H1 (cell line): ENCODE results near the gene ANAPC2. TPM values are rescaled to one million over a fixed set of nuclear protein-coding genes. Genes with fewer than 3 reads are reported as not detected.

ENCODE experiments used
- CTCF ChIA-PET: fragments of 300-600 bp; sonication (Branson Sonifier 250); formaldehyde crosslinking; loops from one replicate; lab custom pipeline; 2021; ENCODE audit not compliant: partially characterized antibody; lab: Charles Lee
- POLR2A ChIA-PET: fragments of 300-600 bp; sonication (Branson Sonifier 250); formaldehyde crosslinking; loops from one replicate; lab custom pipeline; 2021; ENCODE audit warnings: inconsistent platforms; ENCODE audit not compliant: partially characterized antibody; lab: Charles Lee
- DNase-seq, 2 experiments: peaks; one replicate each; pipeline versions ENCODE4 v3.0.0 to v3.0.0-alpha.2; 2010 to 2022; ENCODE audit warnings: low spot score in 2 of 2, low read depth in 1 of 2, mixed read lengths in 1 of 2
- FAIRE-seq: peaks from 2 replicates; lab custom pipeline; 2011; peaks lifted over from hg19 to GRCh38; lab: Jason Lieb, UNC
- H2AFZ ChIP-seq: 2 replicates; pipeline ENCODE4 v1.8.1; 2012; ENCODE audit warnings: low read length, inconsistent platforms
- H2AK5ac ChIP-seq: 2 replicates; pipeline ENCODE4 v1.6.1; 2013; ENCODE audit warnings: low read depth, low read length
- H2BK120ac ChIP-seq: replicated peaks from 2 replicates; pipeline ENCODE3; 2013; ENCODE audit warnings: low read depth, low read length, inconsistent platforms
- H2BK12ac ChIP-seq: 2 replicates; pipeline ENCODE4 v1.6.1; 2013; ENCODE audit warnings: low read depth, low read length
- H2BK15ac ChIP-seq: 2 replicates; pipeline ENCODE4 v1.6.1; 2013; ENCODE audit warnings: low read length
- H2BK20ac ChIP-seq: 2 replicates; pipeline ENCODE4 v1.6.1; 2013; ENCODE audit warnings: low read length
- H2BK5ac ChIP-seq: 2 replicates; pipeline ENCODE4 v1.6.1; 2013; ENCODE audit warnings: low read depth, low read length
- H3K14ac ChIP-seq: 2 replicates; pipeline ENCODE4 v1.6.1; 2013; ENCODE audit warnings: inconsistent platforms; ENCODE audit not compliant: insufficient read length
- H3K18ac ChIP-seq: 2 replicates; pipeline ENCODE4 v1.6.1; 2013; ENCODE audit warnings: low read length; ENCODE audit errors: extremely low read depth
- H3K23ac ChIP-seq: 2 replicates; pipeline ENCODE4 v1.6.1; 2013; ENCODE audit warnings: inconsistent platforms; ENCODE audit not compliant: insufficient read length
- H3K23me2 ChIP-seq: 2 replicates; pipeline ENCODE4 v1.6.1; 2013; ENCODE audit warnings: low read depth, low read length
- H3K27ac ChIP-seq: 2 replicates; pipeline ENCODE4 v1.6.1; 2011; ENCODE audit warnings: low read depth, low read length, inconsistent platforms
- H3K27me3 ChIP-seq, 4 experiments: replicated peaks in 1 of 4; 1 replicate in 1 of 4; 2 replicates in 3 of 4; pipeline versions ENCODE4 v1.6.1 to v1.8.1; 2011 to 2013; ENCODE audit warnings: low read length in 3 of 4, mild to moderate bottlenecking in 3 of 4, inconsistent platforms in 2 of 4, mixed read lengths in 2 of 4, moderate library complexity in 1 of 4; ENCODE audit not compliant: control insufficient read depth in 3 of 4, insufficient read depth in 3 of 4; ENCODE audit errors: extremely low read depth in 1 of 4
- H3K36me3 ChIP-seq, 4 experiments: 2 replicates each; pipeline versions ENCODE4 v1.6.1 to v1.8.1; 2011 to 2013; ENCODE audit warnings: mild to moderate bottlenecking in 4 of 4, low read length in 3 of 4, moderate library complexity in 2 of 4, control low read depth in 1 of 4, inconsistent platforms in 1 of 4; ENCODE audit not compliant: insufficient read depth in 4 of 4, control insufficient read depth in 2 of 4
- H3K4ac ChIP-seq: replicated peaks from 2 replicates; pipeline ENCODE3; 2013; ENCODE audit warnings: low read length, low read depth, mixed read lengths, inconsistent platforms; ENCODE audit not compliant: insufficient read length
- H3K4me1 ChIP-seq, 4 experiments: replicated peaks in 1 of 4; 1 replicate in 1 of 4; 2 replicates in 3 of 4; pipeline versions ENCODE4 v1.6.1 to v1.8.1; 2011 to 2013; ENCODE audit warnings: low read length in 3 of 4, inconsistent platforms in 2 of 4, mixed read lengths in 1 of 4; ENCODE audit not compliant: insufficient read depth in 4 of 4, control insufficient read depth in 3 of 4
- H3K4me2 ChIP-seq, 2 experiments: 2 replicates each; pipeline versions ENCODE4 v1.6.1 to v1.8.1; 2011 to 2013; ENCODE audit warnings: low read depth in 2 of 2, low read length in 2 of 2, control low read depth in 1 of 2, inconsistent platforms in 1 of 2, mild to moderate bottlenecking in 1 of 2; ENCODE audit not compliant: insufficient read depth in 1 of 2
- H3K4me3 ChIP-seq, 4 experiments: fragments of 200-600, 300-600 bp in 1 of 4; sonication (generic), shearing (Covaris generic), sonication (Bioruptor Twin) in 1 of 4; 2 replicates each; pipeline versions ENCODE4 v1.5.1 to v1.8.1; 2011 to 2016; ENCODE audit warnings: low read length in 4 of 4, low read depth in 3 of 4, control low read depth in 2 of 4, inconsistent platforms in 2 of 4, mild to moderate bottlenecking in 2 of 4, mixed read lengths in 1 of 4, moderate library complexity in 1 of 4; ENCODE audit not compliant: insufficient read depth in 2 of 4; ENCODE audit errors: extremely low read depth in 1 of 4
- H3K56ac ChIP-seq: replicated peaks from 2 replicates; pipeline ENCODE3; 2013; ENCODE audit warnings: low read depth, mild to moderate bottlenecking, mixed read lengths, low read length, inconsistent platforms; ENCODE audit not compliant: insufficient read length
- H3K79me1 ChIP-seq: 2 replicates; pipeline ENCODE4 v1.6.1; 2013; ENCODE audit warnings: low read depth, low read length, control low read depth
- H3K79me2 ChIP-seq, 2 experiments: 2 replicates each; pipeline versions ENCODE4 v1.6.1 to v1.8.1; 2012 to 2013; ENCODE audit warnings: low read length in 2 of 2, mild to moderate bottlenecking in 2 of 2, inconsistent platforms in 1 of 2; ENCODE audit not compliant: insufficient read depth in 2 of 2, control insufficient read depth in 1 of 2
- H3K9ac ChIP-seq, 4 experiments: replicated peaks in 1 of 4; 1 replicate in 1 of 4; 2 replicates in 3 of 4; pipeline versions ENCODE4 v1.6.1 to v1.8.1; 2011 to 2013; ENCODE audit warnings: low read depth in 3 of 4, low read length in 3 of 4, control low read depth in 2 of 4, mild to moderate bottlenecking in 2 of 4, moderate library complexity in 2 of 4, inconsistent platforms in 1 of 4; ENCODE audit errors: extremely low read depth in 1 of 4
- H3K9me3 ChIP-seq, 2 experiments: 2 replicates each; pipeline versions ENCODE4 v1.6.1 to v1.8.1; 2012 to 2013; ENCODE audit warnings: mild to moderate bottlenecking in 2 of 2, moderate library complexity in 2 of 2, control low read depth in 1 of 2, inconsistent platforms in 1 of 2, low read depth in 1 of 2, low read length in 1 of 2, mixed read lengths in 1 of 2; ENCODE audit not compliant: insufficient read depth in 2 of 2
- H4K20me1 ChIP-seq, 2 experiments: replicated peaks in 1 of 2; 2 replicates each; pipeline versions ENCODE3 to v1.8.1; 2011 to 2013; ENCODE audit warnings: inconsistent platforms in 2 of 2, low read length in 2 of 2, mild to moderate bottlenecking in 1 of 2; ENCODE audit not compliant: insufficient read depth in 2 of 2, control insufficient read depth in 1 of 2
- H4K5ac ChIP-seq: 2 replicates; pipeline ENCODE4 v1.6.1; 2013; ENCODE audit warnings: low read length, low read depth, mixed read lengths, inconsistent platforms; ENCODE audit not compliant: insufficient read length
- H4K8ac ChIP-seq: 2 replicates; pipeline ENCODE4 v1.8.0; 2013; ENCODE audit warnings: mild to moderate bottlenecking, moderate library complexity, low read length, inconsistent platforms; ENCODE audit not compliant: insufficient read depth; ENCODE audit errors: extremely low read depth
- H4K91ac ChIP-seq: replicated peaks from 2 replicates; pipeline ENCODE3; 2013; ENCODE audit warnings: low read length, mixed read lengths, inconsistent platforms; ENCODE audit not compliant: insufficient read length
- KDM4A ChIP-seq: IDR thresholded peaks from one replicate; pipeline ENCODE4 v1.7.1; 2012; ENCODE audit warnings: low read depth, mild to moderate bottlenecking, moderate library complexity, low read length, inconsistent platforms; ENCODE audit not compliant: severe bottlenecking
- WGBS, 2 experiments: shearing (Covaris generic) in 1 of 2; methylation state at CpG; one replicate each; pipeline versions ENCODE4 v1.1.6 to v1.1.7; 2013 to 2015; ENCODE audit warnings: low lambda C conversion rate in 2 of 2, mixed read lengths in 2 of 2, inconsistent platforms in 1 of 2, low coverage in 1 of 2, missing lambda C conversion rate in 1 of 2; ENCODE audit not compliant: insufficient replicate concordance in 2 of 2, insufficient coverage in 1 of 2, insufficient read length in 1 of 2; ENCODE audit errors: extremely low coverage in 1 of 2, missing lambda C conversion rate in 1 of 2; 5-methylcytosine and 5-hydroxymethylcytosine counted together
- polyA plus RNA-seq, 7 experiments: library from polyadenylated mRNA; depleted of rRNA in 3 of 7; stranded (reverse) in 5 of 7; unstranded in 2 of 7; fragments of >200 nt in 5 of 7; fragments of 200-250 nt in 2 of 7; gene quantifications; 1 replicate in 5 of 7; 2 replicates in 1 of 7; 4 replicates in 1 of 7; pipeline versions ENCODE4 v1.2.1 to v1.2.3, GENCODE V29; 2011 to 2013; ENCODE audit warnings: missing spikeins in 2 of 7, mixed read lengths in 2 of 7
- total RNA-seq: library from RNA; stranded (reverse); fragmentation: NEBNext Ultra II Directional; extraction: Animal tissue kit (Norgen Biotek cat#: 25700); gene quantifications from 2 replicates; pipeline ENCODE4 v1.2.1, GENCODE V29; 2021

The ANAPC2 gene
- total and polyA plus RNA-seq, 2 of the 8 experiments (the other 6 are each of a cell fraction or from before 2014, with no cell fraction given) = 30.2 to 37.7 TPM

- no peaks in the 10 kb centered on the region for H3K9me3 ChIP-seq
- FAIRE-seq (no peak), DNase-seq (no peak)
- 77% methylated on average over 10 of the region's 16 CpGs; no CpG with 5 or more reads in 1 of the 2 experiments for whole genome bisulfite sequencing, 2 experiments
- H2BK20ac ChIP-seq = no peak overlapping the region
- POLR2A ChIA-PET = interaction anchor here (0.9 to 11.0 kb wide), 8 partner anchors 12 to 65 kb away, joined by 3 to 107 read pairs (median 6); partner anchors contain the start of genes LRRC26, NDOR1, TMEM203 and TUBB4B
- H2AFZ ChIP-seq = no peak overlapping the region
- peaks cover 15 to 36% of the 10 kb centered on the region in 2 experiments for H4K20me1 ChIP-seq
- H3K14ac ChIP-seq = no peak overlapping the region
- H3K56ac ChIP-seq = no peak overlapping the region
- CTCF ChIA-PET = interaction anchor here (1.2 to 14.0 kb wide), 8 partner anchors 7 to 76 kb away, joined by 3 to 204 read pairs (median 7); partner anchors contain the start of genes CYSRT1, NDOR1, RNF208 and RNF224
- H2BK5ac ChIP-seq = peak overlapping the region; percentile 60; the same call in 1 of the 2 replicates
- H3K23ac ChIP-seq = no peak overlapping the region
- no peak overlapping the region for H2BK15ac ChIP-seq
- peaks cover 0 to 30% of the 10 kb centered on the region in 2 experiments; a peak in 1 of 4 replicates for H3K79me2 ChIP-seq
- H3K23me2 ChIP-seq = no peaks in the 10 kb centered on the region; the same call in 1 of the 2 replicates
- H2AK5ac ChIP-seq = no peak overlapping the region
- peaks cover 24% of the 10 kb centered on the region for H3K79me1 ChIP-seq
- peak overlapping the region; percentile 19; the same call in 1 of the 2 replicates for H3K27ac ChIP-seq
- peak overlapping the region; percentile 36; the same call in 1 of the 2 replicates for H4K8ac ChIP-seq
- peaks cover 0 to 27% (median 15%) of the 10 kb centered on the region in 4 experiments; a peak in 6 of 7 replicates for H3K4me1 ChIP-seq
- H4K91ac ChIP-seq = no peak overlapping the region
- H4K5ac ChIP-seq = no peak overlapping the region
- no peak overlapping the region for H3K4me2 ChIP-seq
- H2BK12ac ChIP-seq = no peak overlapping the region
- no peak overlapping the region for H3K4ac ChIP-seq
- H3K18ac ChIP-seq = no peak overlapping the region
- no peak overlapping the region for H2BK120ac ChIP-seq
- no peaks in the 10 kb centered on the region for H3K27me3 ChIP-seq
- H3K4me3 ChIP-seq = no peak overlapping the region
- H3K36me3 ChIP-seq = peaks cover 0 to 4% (median 1%) of the 10 kb centered on the region in 4 experiments; a peak in 2 of 8 replicates
- no peak overlapping the region; a peak in 1 of 7 replicates for H3K9ac ChIP-seq
- TF ChIP-seq KDM4A = no peak
These were observed 6.0 kb upstream of the ANAPC2 start for GRCh38 chr9:137194388-137194787.
